HG03575 (cell line): ENCODE results near the gene IL23A.
A peak's percentile ranks its signal among the peaks of the same experiment; 100 is the strongest.
"Not testable (repeated sequence)": the region's sequence is repeated elsewhere in the genome, so short reads cannot be mapped to it uniquely, and the experiment has no call there.

Source experiments
- ATAC-seq: cut with Tn5 transposase; IDR thresholded peaks from one replicate; pipeline ENCODE4 v1.9.1; 2021; ENCODE audit not compliant: unreplicated experiment, insufficient number of reproducible peaks, low FRiP score; ENCODE audit errors: extremely low read depth

The IL23A gene

GRCh38 chr12:56321027-56321426 lies 17.7 kb upstream of the IL23A start:
- no peak for ATAC-seq

- ATAC-seq = not testable (repeated sequence)
These were observed 17.1 kb upstream of the IL23A start for GRCh38 chr12:56321610-56322009.

GRCh38 chr12:56324206-56324605 lies 14.5 kb upstream of the IL23A start:
- ATAC-seq = no peak

- ATAC-seq = no peak
These were observed 12.6 kb upstream of the IL23A start for GRCh38 chr12:56326126-56326525.

GRCh38 chr12:56326533-56326932 lies 12.2 kb upstream of the IL23A start:
- no peak for ATAC-seq

DNA sequence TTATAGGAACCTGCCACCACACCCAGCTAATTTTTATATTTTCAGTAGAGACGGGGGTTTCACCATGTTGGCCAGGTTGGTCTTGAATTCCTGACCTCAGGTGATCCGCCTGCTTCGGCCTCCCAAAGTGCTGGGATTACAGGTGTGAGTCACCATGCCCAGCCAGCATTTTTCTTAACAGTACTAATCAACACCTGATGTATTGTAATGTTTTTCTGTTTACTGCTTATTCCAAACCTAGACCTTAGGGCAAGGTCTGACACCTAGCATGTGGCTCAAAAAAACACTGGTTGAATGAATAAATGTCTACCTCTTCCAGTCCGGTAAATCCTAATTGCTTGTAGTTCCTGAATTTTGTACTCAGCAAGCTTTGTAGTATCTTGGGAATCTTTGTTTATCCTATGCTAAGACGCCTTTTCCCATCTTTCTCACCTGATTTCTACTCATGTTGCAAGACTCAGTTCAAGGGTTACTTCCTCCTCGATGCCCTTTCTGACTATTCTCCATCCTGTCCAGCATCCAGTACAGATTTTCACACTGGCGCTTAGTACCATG lies 7.7 kb upstream of the IL23A start:
- ATAC-seq = no peak

- ATAC-seq = no peak
These were observed 6.0 kb upstream of the IL23A start for GRCh38 chr12:56332512-56333196.

DNA sequence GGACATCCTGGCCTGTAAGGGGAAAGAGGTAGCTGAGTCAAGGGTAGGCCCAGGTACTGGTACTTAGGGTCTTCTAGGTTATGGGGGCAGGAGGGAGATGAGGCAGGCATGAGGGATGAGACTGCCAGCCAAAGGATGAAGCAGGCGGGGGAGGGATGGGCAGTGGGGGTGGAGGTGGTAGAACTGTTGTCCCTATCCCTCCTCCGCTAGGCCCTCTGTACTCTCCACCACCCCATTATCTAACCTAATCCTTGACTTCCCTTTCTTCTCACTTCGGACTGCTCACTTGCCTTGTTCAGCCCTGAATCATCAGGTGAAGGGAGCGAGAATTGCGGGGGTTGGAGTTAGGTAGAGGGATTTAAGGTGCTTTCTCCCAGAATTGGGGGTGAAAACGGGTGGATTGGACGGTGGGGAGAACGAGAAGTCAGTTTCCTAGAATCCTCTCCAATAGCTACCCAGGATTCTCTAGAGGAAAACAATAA lies 5.4 kb upstream of the IL23A start:
- ATAC-seq = no peak

GRCh38 chr12:56333679-56334489 lies 4.8 kb upstream of the IL23A start, which contains the start of gene PAN2:
Gene PAN2, minus strand, starts transcription at chr12:56334000. Its CDS starts 906 bp downstream, at chr12:56333094.
- ATAC-seq = peak; percentile 45

DNA sequence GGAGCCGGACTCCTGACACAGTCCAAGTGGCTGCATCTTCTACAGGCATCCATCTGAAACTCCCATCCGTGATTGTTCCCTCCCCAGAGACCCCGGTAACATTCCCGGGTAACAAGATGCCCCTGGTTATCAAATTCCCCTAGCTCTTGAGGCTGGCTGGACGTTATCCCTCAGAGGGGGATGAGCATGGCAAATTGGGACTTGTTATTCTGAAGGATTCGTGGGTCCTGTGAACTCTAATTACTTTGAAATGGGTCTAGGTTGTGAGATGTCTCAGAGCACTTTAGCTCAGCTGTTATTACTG lies 4.2 kb upstream of the IL23A start:
- no peak for ATAC-seq

GRCh38 chr12:56335527-56335926 lies 3.2 kb upstream of the IL23A start:
- not testable (repeated sequence) for ATAC-seq

GRCh38 chr12:56336361-56337167 lies 2.1 kb upstream of the IL23A start:
- no peak for ATAC-seq

GRCh38 chr12:56337753-56338251 lies 882 bp upstream of the IL23A start:
- no peak for ATAC-seq

- no peak for ATAC-seq
These were observed 406 bp downstream of the IL23A start for GRCh38 chr12:56339158-56339422.

- ATAC-seq = no peak
These were observed 2.9 kb downstream of the IL23A start for GRCh38 chr12:56341616-56342015.

GRCh38 chr12:56342290-56342689 lies 3.6 kb downstream of the IL23A start:
- ATAC-seq = not testable (repeated sequence)

DNA sequence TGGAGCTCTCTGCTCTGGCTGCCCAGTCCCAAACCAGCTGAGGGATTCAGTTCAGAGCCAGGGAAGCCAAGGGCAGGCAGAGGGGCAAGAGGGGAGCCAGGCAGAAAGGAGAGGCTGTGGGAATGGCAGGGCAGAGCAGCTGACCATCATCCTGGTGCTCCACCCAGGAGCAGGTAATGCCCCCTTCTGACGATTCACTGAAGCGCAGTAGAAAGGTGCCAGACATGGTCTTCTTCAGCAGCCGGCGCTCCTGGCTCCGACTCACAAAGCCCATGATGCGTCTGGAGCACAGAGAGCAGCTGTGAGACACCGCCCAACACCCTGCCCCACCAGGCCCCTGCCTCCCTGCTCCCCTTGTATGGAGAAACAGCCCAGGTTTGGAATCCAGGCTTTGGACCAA lies 8.0 kb downstream of the IL23A start:
- ATAC-seq = no peak

GRCh38 chr12:56347255-56347654 lies 8.6 kb downstream of the IL23A start:
- not testable (repeated sequence) for ATAC-seq

DNA sequence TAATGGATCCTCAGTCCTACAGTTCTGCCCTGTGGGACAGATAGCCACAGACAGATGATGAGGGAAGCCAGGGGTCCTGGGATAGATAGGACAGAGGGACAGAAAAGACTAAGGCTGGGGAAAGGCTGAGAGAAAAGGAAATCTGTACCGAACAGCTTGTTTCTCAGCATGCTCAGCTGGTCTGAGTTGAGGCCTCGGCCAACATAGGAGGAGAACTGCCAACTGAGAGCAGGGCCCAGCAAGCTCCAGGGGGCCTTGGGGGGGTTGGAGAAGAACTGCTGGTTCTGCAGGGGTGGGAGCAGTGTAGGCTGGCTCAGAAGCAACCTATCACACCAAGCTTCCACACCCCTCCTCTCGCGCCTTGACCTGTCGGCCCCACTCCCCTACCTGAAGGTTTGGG lies 10.1 kb downstream of the IL23A start:
- ATAC-seq = no peak
